ENCODE data around the gene CHAC1. TPM values are rescaled to one million over a fixed set of nuclear protein-coding genes. Genes with fewer than 3 reads are reported as not detected.

The CHAC1 gene
- total and polyA plus RNA-seq, 2 of the 13 experiments (the other 11 are each of a cell fraction or from before 2014, with no cell fraction given), result 0.44 TPM; not detected in 1

- DNase-seq (ENCODE audit: low spot score) (peak; percentile 54), FAIRE-seq (no peak), ATAC-seq (peak; percentile 19)
- intact Hi-C loops (cut with micrococcal nuclease; ENCODE audit: unreplicated experiment), result loop anchor here (2.0 kb wide), 1 partner anchor 18 kb away; no protein-coding TSS in a partner anchor
- no peak within 1 kb of the TSS for H2AFZ ChIP-seq (ENCODE audit: low read length)
- H4K20me1 ChIP-seq (ENCODE audit: insufficient read depth, low read length), result no peaks in the 10 kb centered on the region
- WGBS (ENCODE audit: low lambda C conversion rate), result 3% methylated on average over 19 of the region's 71 CpGs
- ChIA-PET CTCF (ENCODE audit: low intra/inter-chr PET ratio, low total read pairs) (no interaction called here), POLR2A (interaction anchor here (0.9 to 2.6 kb wide), 6 partner anchors 10 to 122 kb away, joined by 3 to 10 read pairs (median 5); partner anchors contain the start of genes DNAJC17 and ZFYVE19)
- H3K9me3 ChIP-seq (ENCODE audit: low read length), result no peaks in the 10 kb centered on the region
- H3K4me3 ChIP-seq (replicated peaks in 1 of 3; ENCODE audit: insufficient read depth in 1 of 3, low read depth in 2 of 3, low read length in 3 of 3), result peak within 1 kb of the TSS; percentile 49 to 72 (median 57)
- in situ Hi-C loops (cut with HindIII; ENCODE audit: extremely low pct_ligation_motif_present, low pct_unique_long_range_greater_than_20kb), result no loop called here
- H3K79me2 ChIP-seq (ENCODE audit: insufficient read depth, low read length), result no peaks in the 10 kb centered on the region
- H3K27me3 ChIP-seq (ENCODE audit: control insufficient read depth in 1 of 2, insufficient read depth in 2 of 2, low read length in 2 of 2), result peaks cover 9 to 71% of the 10 kb centered on the region in 2 experiments
- no peak within 1 kb of the TSS for H3K27ac ChIP-seq (ENCODE audit: extremely low read length, insufficient read depth, low read length)
- H3K36me3 ChIP-seq (replicated peaks in 1 of 2; ENCODE audit: control insufficient read depth in 1 of 2, insufficient read depth in 2 of 2, low read length in 2 of 2), result no peaks in the 10 kb centered on the region
- BruUV-seq (replicated peaks), result no TSS peak
- H3K4me1 ChIP-seq (ENCODE audit: insufficient read depth, low read length), result peaks cover 82% of the 10 kb centered on the region
- H3K4me2 ChIP-seq (ENCODE audit: low read depth, low read length), result peak within 1 kb of the TSS; percentile 82
- H3K9ac ChIP-seq (ENCODE audit: insufficient read depth, low read depth, low read length), result no peak within 1 kb of the TSS
- 0 out of 2 replicates have a peak, but pooled peaks have one; percentile 45 for TF ChIP-seq TMF1 (CRISPR knock-in tag; IDR thresholded peaks at IDR 0.05; ENCODE audit: low read depth)
- TF ChIP-seq HMGXB4 (CRISPR knock-in tag; IDR thresholded peaks at IDR 0.05; ENCODE audit: borderline replicate concordance in 1 of 2, low read depth in 1 of 2), result no peak
- 0 out of 2 replicates have a peak, but pooled peaks have one; percentile 26 for TF ChIP-seq CREB3 (CRISPR knock-in tag; IDR thresholded peaks at IDR 0.05)
- TF ChIP-seq, protein P1, sequence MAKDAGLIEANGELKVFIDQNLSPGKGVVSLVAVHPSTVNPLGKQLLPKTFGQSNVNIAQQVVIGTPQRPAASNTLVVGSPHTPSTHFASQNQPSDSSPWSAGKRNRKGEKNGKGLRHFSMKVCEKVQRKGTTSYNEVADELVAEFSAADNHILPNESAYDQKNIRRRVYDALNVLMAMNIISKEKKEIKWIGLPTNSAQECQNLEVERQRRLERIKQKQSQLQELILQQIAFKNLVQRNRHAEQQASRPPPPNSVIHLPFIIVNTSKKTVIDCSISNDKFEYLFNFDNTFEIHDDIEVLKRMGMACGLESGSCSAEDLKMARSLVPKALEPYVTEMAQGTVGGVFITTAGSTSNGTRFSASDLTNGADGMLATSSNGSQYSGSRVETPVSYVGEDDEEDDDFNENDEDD (CRISPR knock-in tag; IDR thresholded peaks at IDR 0.05; ENCODE audit: borderline replicate concordance), result peak; percentile 14; the same call in 1 of the 2 replicates
- no peak for TF ChIP-seq DR1 (CRISPR knock-in tag; IDR thresholded peaks at IDR 0.05)
- TF ChIP-seq, protein P2, sequence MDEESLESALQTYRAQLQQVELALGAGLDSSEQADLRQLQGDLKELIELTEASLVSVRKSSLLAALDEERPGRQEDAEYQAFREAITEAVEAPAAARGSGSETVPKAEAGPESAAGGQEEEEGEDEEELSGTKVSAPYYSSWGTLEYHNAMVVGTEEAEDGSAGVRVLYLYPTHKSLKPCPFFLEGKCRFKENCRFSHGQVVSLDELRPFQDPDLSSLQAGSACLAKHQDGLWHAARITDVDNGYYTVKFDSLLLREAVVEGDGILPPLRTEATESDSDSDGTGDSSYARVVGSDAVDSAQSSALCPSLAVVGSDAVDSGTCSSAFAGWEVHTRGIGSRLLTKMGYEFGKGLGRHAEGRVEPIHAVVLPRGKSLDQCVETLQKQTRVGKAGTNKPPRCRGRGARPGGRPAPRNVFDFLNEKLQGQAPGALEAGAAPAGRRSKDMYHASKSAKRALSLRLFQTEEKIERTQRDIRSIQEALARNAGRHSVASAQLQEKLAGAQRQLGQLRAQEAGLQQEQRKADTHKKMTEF (CRISPR knock-in tag; IDR thresholded peaks at IDR 0.05), result peak; percentile 51; the same call in 1 of the 2 replicates
- no peak; the same call in 1 of the 2 replicates for TF ChIP-seq ZNF891 (CRISPR knock-in tag; IDR thresholded peaks at IDR 0.05)
- 0 out of 2 replicates have a peak, but pooled peaks have one; percentile 19 for TF ChIP-seq ZNF414 (CRISPR knock-in tag; IDR thresholded peaks at IDR 0.05)
- no peak for TF ChIP-seq SIX4 (CRISPR knock-in tag; IDR thresholded peaks at IDR 0.05)
- TF ChIP-seq AKAP8 (CRISPR knock-in tag; IDR thresholded peaks at IDR 0.05), result 0 out of 2 replicates have a peak, but pooled peaks have one; percentile 31
- TF ChIP-seq, protein P3, sequence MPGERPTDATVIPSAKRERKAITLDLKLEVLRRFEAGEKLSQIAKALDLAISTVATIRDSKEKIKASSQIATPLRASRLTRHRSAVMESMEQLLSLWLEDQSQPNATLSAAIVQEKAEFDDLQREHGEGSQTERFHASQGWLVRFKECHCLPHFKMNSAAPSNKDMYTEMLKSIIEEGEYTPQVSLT (CRISPR knock-in tag; IDR thresholded peaks at IDR 0.05; ENCODE audit: borderline replicate concordance, low read depth), result peak; percentile 54; the same call in 1 of the 2 replicates
- TF ChIP-seq ZNF558 (CRISPR knock-in tag; IDR thresholded peaks at IDR 0.05; ENCODE audit: borderline replicate concordance), result no peak
- no peak for TF ChIP-seq PRPF4 (IDR thresholded peaks at IDR 0.05; ENCODE audit: low read depth, low read length, poor library complexity, severe bottlenecking)
- TF ChIP-seq MTF2 (CRISPR knock-in tag; IDR thresholded peaks at IDR 0.05; ENCODE audit: borderline replicate concordance), result peak; percentile 96
- 0 out of 2 replicates have a peak, but pooled peaks have one; percentile 37 for TF ChIP-seq ZNF317 (CRISPR knock-in tag; IDR thresholded peaks at IDR 0.05)
Observed at GRCh38 chr15:40928821-40929659, 24.2 kb upstream of the CHAC1 start, which contains the start of gene DLL4. Gene DLL4 (plus strand): TSS chr15:40929340. CDS start chr15:40929669, 329 bp downstream.
